Tibial nerve (tissue), 4 donors: ENCODE measurements around the gene BCL7A.

Experiments used
- EP300 ChIP-seq, 2 donors: sonication (generic); formaldehyde crosslinking; IDR thresholded peaks; one replicate each; pipeline ENCODE4 v1.6.1; 2017; ENCODE audit warnings: antibody characterized with exemption in 2 of 2, mild to moderate bottlenecking in 1 of 2
- POLR2A ChIP-seq, 2 donors: fragments of 450-650 bp; IDR thresholded peaks; one replicate each; pipeline ENCODE4 v1.6.1; 2017; ENCODE audit warnings: antibody characterized with exemption in 2 of 2, mild to moderate bottlenecking in 2 of 2, moderate library complexity in 2 of 2
- TF ChIP-seq, protein P1 (sequence below), 5 experiments: fragments of 200-600 bp in 3 of 5; fragments of 450-650 bp in 2 of 5; sonication (generic) in 3 of 5; IDR thresholded peaks; one replicate each; pipeline ENCODE4 v1.5.1; 2016 to 2019; ENCODE audit warnings: antibody characterized with exemption in 5 of 5, mild to moderate bottlenecking in 3 of 5, moderate library complexity in 2 of 5

- TF ChIP-seq, protein P1, sequence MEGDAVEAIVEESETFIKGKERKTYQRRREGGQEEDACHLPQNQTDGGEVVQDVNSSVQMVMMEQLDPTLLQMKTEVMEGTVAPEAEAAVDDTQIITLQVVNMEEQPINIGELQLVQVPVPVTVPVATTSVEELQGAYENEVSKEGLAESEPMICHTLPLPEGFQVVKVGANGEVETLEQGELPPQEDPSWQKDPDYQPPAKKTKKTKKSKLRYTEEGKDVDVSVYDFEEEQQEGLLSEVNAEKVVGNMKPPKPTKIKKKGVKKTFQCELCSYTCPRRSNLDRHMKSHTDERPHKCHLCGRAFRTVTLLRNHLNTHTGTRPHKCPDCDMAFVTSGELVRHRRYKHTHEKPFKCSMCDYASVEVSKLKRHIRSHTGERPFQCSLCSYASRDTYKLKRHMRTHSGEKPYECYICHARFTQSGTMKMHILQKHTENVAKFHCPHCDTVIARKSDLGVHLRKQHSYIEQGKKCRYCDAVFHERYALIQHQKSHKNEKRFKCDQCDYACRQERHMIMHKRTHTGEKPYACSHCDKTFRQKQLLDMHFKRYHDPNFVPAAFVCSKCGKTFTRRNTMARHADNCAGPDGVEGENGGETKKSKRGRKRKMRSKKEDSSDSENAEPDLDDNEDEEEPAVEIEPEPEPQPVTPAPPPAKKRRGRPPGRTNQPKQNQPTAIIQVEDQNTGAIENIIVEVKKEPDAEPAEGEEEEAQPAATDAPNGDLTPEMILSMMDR (IDR thresholded peaks at IDR 0.05), result no peak
- no peak for TF ChIP-seq EP300 (IDR thresholded peaks at IDR 0.05)
- TF ChIP-seq POLR2A (IDR thresholded peaks at IDR 0.05), result no peak
Measured at GRCh38 chr12:122099280-122099749, 77.6 kb downstream of the BCL7A start.
